GM21723 (cell line): Measurements from ENCODE around the gene LACTB.

Source experiments
- ATAC-seq: cut with Tn5 transposase; IDR thresholded peaks from one replicate; pipeline ENCODE4 v1.9.1; 2021; ENCODE audit warnings: mild to moderate bottlenecking, moderate library complexity; ENCODE audit not compliant: unreplicated experiment

LACTB gene

DNA sequence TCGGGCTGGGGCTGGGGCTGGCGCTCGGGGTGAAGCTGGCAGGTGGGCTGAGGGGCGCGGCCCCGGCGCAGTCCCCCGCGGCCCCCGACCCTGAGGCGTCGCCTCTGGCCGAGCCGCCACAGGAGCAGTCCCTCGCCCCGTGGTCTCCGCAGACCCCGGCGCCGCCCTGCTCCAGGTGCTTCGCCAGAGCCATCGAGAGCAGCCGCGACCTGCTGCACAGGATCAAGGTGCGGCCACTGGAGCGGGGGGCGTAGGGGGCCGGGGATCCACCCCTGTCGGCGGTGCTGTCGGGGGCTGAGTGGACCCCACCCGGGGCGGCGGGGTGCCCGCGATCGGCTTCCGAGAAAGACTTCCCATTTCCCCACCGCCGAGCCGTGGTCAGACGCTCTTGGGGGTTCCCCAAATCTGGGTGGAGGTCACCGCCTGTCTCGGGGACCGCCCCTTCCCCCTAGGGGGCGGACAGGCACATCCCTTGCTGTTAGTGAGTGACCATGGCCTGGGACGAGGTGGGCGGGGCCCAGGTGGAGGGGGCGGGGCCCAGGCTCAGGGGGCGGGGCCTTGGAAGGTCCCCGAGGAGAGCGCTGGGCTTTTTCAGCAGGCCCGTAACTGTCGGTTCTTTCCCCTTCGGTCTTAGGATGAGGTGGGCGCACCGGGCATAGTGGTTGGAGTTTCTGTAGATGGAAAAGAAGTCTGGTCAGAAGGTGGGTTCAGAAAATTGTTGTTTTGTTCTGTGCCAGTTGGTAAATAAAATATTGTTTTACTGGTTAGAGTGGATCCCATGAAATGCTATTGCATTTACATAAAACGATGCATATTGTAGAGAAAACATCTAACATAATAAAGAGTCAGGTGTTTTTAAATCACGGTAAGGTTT, 578 bp downstream of the LACTB start:
- peak; percentile 88 for ATAC-seq

DNA sequence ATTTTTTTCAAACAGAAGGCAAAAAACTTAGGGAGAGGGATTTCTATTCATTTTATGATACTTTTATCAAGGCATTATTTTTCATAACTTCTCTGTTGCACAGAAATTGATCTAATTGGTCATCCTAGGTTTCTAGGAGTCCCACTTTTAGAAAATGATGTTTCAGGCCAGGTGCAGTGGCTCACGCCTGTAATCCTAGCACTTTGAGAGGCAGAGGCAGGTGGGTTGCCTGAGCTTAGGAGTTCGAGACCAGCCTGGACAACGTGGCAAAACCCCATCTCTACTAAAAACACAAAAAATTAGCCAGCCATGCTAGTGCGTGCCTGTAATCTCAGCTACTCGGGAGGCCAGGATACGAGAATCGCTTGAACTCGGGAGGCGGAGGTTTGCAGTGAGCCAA, 2.8 kb downstream of the LACTB start:
- no peak for ATAC-seq

DNA sequence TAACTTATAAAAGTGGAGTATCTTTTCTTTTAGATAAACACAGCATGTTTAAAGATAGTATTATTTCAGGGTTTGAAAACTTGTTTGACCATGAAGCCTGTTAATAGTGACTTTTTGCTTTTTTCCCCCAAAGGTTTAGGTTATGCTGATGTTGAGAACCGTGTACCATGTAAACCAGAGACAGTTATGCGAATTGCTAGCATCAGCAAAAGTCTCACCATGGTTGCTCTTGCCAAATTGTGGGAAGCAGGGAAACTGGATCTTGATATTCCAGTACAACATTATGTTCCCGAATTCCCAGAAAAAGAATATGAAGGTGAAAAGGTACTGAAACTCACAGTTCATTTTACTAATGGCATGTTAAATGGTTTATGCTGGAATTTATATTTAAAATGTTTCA, 5.1 kb downstream of the LACTB start:
- ATAC-seq: no peak

DNA sequence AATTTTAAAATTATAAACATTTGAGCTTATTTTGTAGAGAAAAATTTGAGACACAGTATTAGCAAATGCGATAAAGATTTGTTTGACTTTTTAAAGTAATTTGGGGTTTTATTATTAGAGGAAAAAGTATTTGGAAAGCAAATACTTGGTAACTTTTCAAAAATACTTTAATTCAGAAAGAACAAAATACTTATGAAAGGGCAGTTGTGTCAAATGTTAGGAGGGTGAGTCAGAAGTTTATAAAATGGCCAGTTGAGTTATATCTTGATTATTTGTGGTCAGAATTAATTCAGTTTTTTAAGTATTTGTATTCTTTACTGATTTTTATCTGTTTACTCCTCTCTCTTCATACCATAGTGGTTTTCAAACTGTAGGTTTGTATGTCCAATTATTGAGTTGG, 12.1 kb downstream of the LACTB start:
- ATAC-seq: no peak

DNA sequence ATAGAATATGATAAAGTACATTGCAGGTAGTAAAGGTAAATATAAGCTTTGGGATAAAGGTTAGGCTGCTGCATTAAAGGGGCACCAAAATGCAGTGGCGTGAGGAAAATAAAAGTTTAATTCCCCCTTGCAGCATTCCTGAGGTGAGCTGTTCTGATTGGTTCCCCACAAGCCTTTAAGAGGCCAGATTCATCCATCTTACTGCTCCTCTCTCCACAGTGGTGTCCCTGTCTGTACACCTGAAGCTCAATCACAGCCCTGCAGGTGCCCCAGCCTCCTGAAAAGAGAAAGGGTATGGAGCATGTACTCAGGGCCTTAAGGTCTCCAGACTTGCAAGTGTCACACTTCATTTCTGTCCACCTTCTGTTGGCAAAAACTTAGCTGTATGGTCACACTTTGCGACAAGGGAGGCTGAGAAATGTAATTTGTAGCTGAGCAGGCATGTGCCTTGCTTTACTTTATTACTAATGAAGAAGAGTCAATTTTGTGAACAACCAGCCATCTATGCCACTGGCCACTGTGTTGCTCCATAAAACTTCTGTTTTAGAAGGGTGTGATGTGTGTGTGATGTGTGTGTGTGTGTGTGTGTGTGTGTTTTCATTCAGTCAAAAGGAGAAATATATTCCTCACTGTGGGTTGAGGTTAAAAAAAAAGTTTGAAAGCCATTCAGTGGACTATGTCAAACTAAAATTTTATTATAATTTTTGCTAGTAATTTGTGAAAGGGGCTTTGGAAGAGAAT, 12.8 kb downstream of the LACTB start:
- ATAC-seq: no peak

DNA sequence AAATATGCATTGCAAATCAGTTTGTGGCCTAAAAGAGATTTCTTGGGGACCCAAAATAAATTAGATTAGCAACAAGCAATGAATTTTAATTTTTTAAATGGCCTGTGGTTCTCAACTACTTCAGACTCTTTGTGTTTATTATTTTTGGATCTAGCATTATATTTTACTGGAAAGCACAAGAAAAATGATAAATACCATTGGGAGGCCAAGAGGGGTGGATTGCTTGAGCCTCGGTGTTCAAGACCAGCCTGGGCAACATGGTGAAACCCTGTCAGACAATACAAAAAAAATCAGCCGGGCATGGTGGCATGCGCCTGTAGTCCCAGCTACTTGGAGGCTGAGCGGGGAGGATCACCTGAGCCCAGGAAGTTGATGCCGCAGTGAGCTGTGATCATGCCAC, 13.6 kb downstream of the LACTB start:
- ATAC-seq: no peak

DNA sequence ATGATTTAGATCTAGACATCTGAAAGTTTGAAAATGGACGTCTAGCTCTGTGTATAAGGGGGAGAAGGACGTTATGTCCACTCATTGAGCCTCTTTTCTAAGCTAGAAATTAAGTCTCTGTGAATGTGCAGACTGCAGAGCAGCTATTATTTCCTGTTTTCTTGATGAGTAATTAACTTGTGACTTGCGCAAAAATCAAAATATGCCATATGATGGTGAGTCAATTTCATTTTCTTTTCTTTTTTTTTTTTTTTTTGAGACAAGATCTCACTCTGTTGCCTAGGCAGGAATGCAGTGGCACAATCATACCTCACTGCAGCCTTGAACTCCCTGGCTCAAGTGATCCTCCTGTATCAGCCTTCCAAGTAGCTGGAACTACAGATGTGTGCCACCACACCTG, 14.1 kb downstream of the LACTB start:
- no peak for ATAC-seq

DNA sequence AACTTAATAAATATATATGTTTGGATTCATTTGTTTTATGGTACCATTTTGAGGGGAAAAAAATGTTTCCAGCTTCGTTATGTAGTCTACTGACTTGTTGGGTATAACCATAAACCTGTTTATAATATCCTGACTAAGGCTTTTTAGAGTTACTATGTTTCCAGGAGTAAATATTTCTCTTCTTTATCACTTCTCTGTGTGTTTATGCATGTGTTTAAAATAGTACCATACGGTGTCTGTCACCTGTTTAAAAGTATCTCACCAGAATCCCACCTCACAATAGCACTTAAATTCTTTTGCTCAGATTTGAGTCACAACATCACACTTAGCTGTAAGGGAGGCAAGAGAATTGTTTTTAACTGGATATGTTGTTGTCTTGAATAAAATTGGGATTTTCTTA, 15.1 kb downstream of the LACTB start:
- no peak for ATAC-seq

DNA sequence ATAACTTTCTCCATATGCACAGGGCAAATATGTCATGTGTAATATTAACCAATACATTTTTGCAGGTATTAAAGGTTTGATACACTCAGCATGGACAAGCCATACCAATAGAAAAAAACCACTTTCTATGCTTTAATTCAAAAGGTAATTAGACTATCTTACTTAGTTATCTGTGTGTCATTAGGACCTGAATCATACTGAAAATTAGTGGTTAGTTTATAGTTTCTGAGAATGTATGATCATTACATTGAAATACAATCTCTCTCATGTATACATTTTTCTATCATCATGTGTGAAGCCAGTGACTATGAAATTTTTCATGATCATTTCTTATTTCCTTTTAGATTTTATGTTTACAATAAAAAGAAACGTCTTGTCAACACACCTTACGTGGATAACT, 19.3 kb downstream of the LACTB start:
- no peak for ATAC-seq

DNA sequence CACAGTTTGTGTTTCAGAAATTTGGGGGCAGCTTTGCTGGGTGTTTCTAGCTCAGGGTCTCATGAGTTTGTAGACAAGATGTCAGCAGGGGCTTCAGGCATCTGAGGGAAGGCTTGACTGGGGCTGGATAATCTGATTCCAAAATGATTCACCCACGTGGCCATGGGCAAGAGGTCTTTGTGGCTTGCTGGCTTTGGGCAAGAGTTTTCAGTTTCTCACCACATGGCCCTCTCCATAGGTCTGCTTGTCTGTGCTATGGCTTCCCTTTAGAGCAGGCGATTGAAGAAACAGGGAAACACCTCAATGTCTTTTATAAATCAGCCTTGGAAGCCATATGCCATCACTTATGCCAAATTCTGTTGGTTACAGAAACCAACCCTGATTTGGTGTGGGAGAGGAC, 23.8 kb downstream of the LACTB start:
- no peak for ATAC-seq

DNA sequence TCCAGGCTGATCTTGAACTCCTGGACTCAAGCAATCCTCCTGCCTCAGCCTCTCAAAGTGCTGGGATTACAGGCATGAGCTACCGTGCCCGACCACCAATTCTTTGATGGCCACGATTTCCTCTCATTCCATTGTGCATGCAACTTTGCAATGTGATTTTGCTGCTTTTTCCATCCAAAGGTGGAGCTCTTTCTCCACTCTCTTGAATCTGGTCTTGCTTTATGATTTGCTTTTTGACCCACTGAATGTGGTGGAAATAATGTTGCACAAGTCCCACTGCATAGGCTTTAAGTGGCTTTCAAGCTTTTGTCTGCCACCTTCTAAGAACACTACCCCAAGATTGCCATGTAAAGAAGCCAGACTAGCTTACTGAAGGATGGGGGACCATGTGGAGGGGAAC, 25.0 kb downstream of the LACTB start:
- ATAC-seq: no peak

DNA sequence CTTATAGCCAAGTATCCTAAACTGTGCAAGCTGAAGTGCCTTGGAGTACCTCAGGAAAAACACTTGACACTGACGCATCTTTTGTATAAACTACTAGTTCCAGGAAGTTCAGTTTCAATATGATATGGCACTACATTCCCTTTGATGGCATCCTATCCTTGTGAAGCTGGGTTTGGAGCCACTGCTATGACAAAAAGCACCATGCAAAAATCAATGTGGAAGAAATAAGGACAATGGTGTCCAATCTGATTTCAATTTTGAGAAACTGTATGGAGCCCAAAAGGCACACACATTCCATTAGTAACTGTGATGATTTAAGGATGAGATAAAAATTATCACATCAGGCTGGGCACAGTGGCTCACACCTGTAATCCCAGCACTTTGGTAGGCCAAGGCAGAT, 30.0 kb downstream of the LACTB start:
- no peak for ATAC-seq

DNA sequence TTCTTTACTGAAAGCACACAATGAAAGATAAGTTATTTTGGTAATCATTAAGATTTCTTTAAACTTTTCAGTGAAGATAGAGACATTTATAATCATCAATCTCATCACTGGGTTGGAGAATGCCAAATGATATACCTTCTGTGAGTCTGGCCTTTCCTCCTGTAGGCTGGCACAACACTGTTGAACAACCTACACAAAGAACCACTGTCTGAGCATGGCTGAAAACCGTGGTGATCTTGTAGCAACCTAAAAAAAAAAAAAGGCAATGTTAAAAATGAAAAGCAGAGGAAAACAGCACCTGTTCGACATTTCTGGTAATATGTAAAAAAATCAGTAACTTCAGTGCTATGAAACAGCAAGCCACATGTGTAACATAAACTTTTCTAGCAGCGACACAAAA, 33.8 kb downstream of the LACTB start:
- no peak for ATAC-seq

DNA sequence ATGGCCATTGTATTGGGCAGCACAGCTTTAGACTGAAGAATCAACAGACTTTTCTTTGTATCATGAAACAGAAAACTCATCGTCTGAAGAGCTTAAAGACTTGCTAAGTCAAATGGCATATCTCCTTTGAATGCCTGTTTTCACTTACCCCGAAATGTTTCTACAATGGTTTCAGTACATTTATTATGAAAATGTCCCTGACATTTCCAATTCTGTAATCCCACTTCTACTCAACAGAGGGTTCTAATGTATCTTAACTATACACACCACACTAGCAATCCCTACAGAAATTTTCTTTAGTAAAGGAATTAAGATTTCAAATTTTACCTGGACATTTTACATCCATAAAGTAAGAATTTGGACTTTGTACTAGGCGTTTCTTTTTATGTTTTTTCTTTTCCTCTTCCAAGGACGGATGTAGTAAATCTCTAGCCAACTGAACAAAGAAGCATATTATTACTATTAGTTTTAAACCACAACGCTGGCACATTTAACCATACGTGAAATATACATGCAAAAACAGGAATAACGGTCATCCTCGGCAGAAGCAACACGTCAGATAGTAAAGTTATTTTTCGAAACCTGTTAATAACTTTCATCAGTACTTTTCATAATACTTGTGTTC, 34.5 kb downstream of the LACTB start:
- no peak for ATAC-seq

DNA sequence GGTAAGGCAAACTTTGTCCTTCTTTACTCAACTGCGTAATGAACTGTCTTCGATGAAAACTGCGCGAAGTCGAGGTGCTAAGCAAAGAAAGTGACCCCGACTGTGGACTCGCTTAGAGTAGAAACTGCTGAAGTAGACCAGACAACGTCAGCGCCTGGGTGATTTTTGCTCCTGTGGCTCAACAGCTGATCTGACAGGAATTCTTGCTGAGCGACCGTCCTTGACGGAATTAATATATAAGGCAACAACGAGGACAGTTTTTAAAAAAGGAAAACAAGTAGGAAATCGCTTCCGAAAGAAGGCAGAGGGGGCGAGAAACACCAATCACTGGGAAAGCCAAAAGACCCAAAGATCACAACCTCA, 35.1 kb downstream of the LACTB start:
- ATAC-seq: no peak

DNA sequence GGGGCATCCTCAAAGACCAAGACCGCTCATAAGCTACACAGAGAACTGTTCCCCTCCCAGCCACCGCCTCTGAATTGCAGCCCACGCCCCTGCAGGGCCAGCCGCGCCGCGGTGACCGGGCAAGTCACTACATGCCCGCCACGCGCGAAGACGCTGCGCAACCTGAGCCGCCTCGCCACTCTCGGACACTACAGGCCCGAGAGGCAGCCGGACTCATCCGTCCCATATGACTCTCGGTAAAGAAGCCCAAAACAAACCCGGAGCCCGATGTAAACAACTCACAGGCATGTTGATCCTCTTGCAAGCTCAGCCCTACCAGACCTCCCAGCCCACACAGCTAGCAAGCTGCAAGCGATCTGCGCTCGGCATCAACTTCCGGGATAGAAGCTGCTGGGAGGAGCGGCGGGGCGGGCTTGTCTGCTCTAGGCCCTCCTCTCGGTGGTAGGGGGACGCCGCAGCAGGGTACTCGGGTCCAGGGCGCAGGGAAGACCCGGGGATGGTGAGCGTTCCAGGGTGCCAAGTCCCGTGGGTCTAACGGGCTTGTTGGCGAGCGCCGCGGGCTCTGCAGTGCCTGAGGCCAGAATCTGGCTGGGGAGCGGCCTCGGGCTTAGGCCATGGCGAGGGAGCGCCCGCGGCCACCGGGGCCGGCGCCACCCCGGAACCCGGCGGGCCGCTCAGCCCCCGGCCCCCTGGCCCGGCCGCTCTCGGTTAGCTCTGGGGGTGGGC, 35.6 kb downstream of the LACTB start, which contains the start of gene RPS27L:
TSS of gene RPS27L (minus strand) at position 360 of the 726 bp plus-strand sequence. CDS start at position 288, 72 bp downstream.
- peak; percentile 88 for ATAC-seq

DNA sequence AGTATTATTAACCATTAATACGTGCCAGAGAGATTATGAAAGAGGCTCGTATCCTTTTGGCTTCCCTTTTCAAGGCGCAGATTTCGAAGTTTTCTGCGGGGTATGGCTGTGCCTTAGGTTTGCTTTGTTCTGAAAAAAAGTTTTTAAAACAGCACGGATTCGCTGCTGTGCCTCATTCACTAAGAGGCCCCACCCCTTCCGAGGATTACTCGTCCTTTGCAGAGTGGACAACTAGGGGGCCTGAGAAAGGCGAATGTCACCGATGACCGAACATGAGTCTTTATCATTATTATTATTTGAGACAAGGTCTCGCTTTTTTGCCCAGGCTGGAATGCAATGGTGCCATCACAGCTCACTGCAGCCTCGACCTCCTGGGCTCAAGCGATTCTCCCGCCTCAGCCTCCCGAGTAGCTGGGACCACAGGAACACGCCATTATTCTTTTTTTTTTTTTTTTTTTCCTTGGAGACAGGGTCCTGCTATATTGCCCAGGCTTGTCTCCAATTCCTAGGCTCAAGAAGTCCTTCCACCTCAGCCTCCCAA, 36.3 kb downstream of the LACTB start:
- ATAC-seq: peak; percentile 34

DNA sequence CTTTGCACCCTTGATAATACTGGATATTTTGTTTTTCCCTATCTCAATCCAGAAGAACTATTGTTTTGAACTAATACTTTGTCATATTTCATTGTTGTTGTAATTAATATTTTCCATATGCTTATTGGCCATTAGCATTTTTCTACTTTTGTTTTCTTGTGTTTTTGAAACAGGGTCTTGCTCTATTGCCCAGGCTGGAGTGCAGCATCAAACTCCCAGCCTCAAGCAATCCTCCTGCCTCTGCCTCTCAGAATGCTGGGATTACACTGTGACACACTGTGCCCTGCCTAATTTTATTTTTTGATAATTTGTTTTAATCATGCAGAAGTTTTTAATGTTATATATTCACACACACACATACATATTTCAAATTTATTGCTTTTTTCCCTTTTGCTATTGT, 39.0 kb downstream of the LACTB start:
- no peak for ATAC-seq

DNA sequence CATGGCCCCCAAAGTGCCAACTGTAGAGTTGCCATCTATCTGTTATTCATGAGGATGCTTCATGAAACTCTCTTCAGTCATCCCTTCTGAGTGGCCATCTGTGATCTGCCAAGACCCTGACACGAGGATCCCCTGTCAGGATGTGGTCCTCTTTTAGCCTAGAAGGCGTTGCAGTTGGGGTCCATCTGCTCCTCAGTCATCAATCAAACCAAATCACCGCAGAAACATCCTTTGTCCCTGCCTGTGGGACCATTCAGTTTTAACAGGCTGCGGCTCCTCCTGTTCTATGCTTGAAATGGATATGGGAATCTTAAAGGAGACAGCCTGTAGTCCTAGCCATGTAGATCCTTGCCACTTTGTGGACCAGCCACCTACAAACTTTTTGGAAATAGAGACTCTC, 41.6 kb downstream of the LACTB start:
- ATAC-seq: no peak

DNA sequence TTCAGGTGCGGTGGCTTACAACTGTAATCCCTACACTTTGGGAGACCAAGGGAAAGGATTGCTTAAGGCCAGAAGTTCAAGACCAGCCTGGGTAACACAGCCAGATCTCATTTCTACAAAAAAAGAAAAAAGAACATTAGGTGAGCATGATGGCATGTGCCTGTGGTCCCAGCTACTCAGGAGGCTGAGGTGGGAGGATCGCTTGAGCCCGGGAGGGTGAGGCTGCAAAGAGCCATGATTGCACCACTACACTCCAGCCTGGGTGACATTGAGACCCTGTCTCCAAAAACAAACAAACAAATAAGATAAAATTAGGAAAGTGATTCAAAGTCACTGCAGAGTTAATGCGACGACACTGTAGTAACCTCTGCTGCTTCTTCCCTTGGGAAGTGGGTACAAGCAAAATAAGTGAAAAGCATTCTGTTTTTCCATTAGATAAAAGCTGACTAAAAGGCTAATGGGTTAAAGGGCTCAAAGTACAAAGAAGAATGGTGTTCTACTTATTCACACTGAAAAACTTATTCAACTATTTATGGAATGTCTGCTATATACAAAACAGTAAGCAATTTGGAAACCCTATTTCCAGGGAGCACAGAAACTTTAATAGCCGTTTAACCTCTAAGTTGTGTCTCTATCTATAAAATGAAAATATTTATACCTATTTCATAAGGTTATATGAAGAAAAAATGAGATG, 43.7 kb downstream of the LACTB start:
- ATAC-seq: no peak
